SK-N-SH treated with all-trans-retinoic acid at 6 μM for 48 hours (cell line): ENCODE measurements around the gene SLC44A5.

Experiments
- ATAC-seq: fragments of 200-7000 bp; cut with Tn5 transposase; 3 replicates; pipeline ENCODE4 v1.9.1; 2020; ENCODE audit warnings: mild to moderate bottlenecking, moderate library complexity
- ARNTL ChIP-seq: fragments of 450-650 bp; formaldehyde crosslinking; IDR thresholded peaks from 2 replicates; pipeline ENCODE4 v1.5.0; 2020; ENCODE audit warnings: low read depth, mild to moderate bottlenecking, moderate library complexity, borderline replicate concordance
- BACH2 ChIP-seq: fragments of 250-450 bp; sonication (Bioruptor Pico); IDR thresholded peaks from 2 replicates; pipeline ENCODE4 v1.9.0; 2021; ENCODE audit warnings: mild to moderate bottlenecking, borderline replicate concordance
- CSDC2 ChIP-seq: fragments of 250-450 bp; sonication (Bioruptor Pico); IDR thresholded peaks from 2 replicates; pipeline ENCODE4 v1.5.0; 2020; ENCODE audit warnings: mild to moderate bottlenecking, moderate library complexity
- ESRRG ChIP-seq: fragments of 250-450 bp; sonication (Bioruptor Pico); IDR thresholded peaks from 2 replicates; pipeline ENCODE4 v1.6.1; 2021; ENCODE audit warnings: mild to moderate bottlenecking
- GLIS3 ChIP-seq: fragments of 250-450 bp; sonication (Bioruptor Pico); IDR thresholded peaks from 2 replicates; pipeline ENCODE4 v1.5.0; 2020; ENCODE audit warnings: mild to moderate bottlenecking, moderate library complexity
- ISL1 ChIP-seq: fragments of 250-450 bp; sonication (Bioruptor Pico); IDR thresholded peaks from 2 replicates; pipeline ENCODE4 v2.1.2; 2022; ENCODE audit warnings: mild to moderate bottlenecking, moderate library complexity
- PPARA ChIP-seq: fragments of 250-450 bp; sonication (Bioruptor Pico); IDR thresholded peaks from 2 replicates; pipeline ENCODE4 v1.5.0; 2020; ENCODE audit warnings: mild to moderate bottlenecking, borderline replicate concordance
- RARB ChIP-seq: fragments of 250-450 bp; sonication (Bioruptor Pico); IDR thresholded peaks from 2 replicates; pipeline ENCODE4 v1.8.0; 2021; ENCODE audit warnings: mild to moderate bottlenecking, moderate library complexity
- SNAI2 ChIP-seq: fragments of 250-450 bp; sonication (Bioruptor Pico); IDR thresholded peaks from 2 replicates; pipeline ENCODE4 v1.5.0; 2020; ENCODE audit warnings: mild to moderate bottlenecking, moderate library complexity
- TCF4 ChIP-seq: fragments of 250-450 bp; sonication (Bioruptor Pico); IDR thresholded peaks from 2 replicates; pipeline ENCODE4 v1.8.0; 2021; ENCODE audit warnings: mild to moderate bottlenecking, moderate library complexity, borderline replicate concordance
- TOX ChIP-seq: fragments of 250-450 bp; sonication (Bioruptor Pico); IDR thresholded peaks from 2 replicates; pipeline ENCODE4 v1.8.0; 2021; ENCODE audit warnings: mild to moderate bottlenecking, moderate library complexity, borderline replicate concordance
- ZC3H10 ChIP-seq: fragments of 250-450 bp; sonication (Bioruptor Pico); IDR thresholded peaks from 2 replicates; pipeline ENCODE4 v1.5.1; 2021; ENCODE audit warnings: mild to moderate bottlenecking, moderate library complexity
- ZFP3 ChIP-seq: fragments of 250-450 bp; sonication (Bioruptor Pico); IDR thresholded peaks from 2 replicates; pipeline ENCODE4 v1.5.0; 2020; ENCODE audit warnings: mild to moderate bottlenecking, moderate library complexity
- ZFP30 ChIP-seq: fragments of 450-650 bp; formaldehyde crosslinking; IDR thresholded peaks from 2 replicates; pipeline ENCODE4 v1.5.0; 2022; ENCODE audit warnings: mild to moderate bottlenecking, moderate library complexity
- ZNF565 ChIP-seq: fragments of 450-650 bp; formaldehyde crosslinking; conservative IDR thresholded peaks from 2 replicates; pipeline ENCODE4 v1.5.0; 2020; ENCODE audit warnings: low read depth, mild to moderate bottlenecking, moderate library complexity
- ZNF70 ChIP-seq: fragments of 450-650 bp; formaldehyde crosslinking; IDR thresholded peaks from 2 replicates; pipeline ENCODE4 v1.5.0; 2020; ENCODE audit warnings: mild to moderate bottlenecking, moderate library complexity
- ZNF8 ChIP-seq: fragments of 450-650 bp; formaldehyde crosslinking; IDR thresholded peaks from 2 replicates; pipeline ENCODE4 v1.5.0; 2020; ENCODE audit warnings: mild to moderate bottlenecking, moderate library complexity
- TF ChIP-seq, protein P1 (sequence below): fragments of 250-450 bp; sonication (Bioruptor Pico); IDR thresholded peaks from 2 replicates; pipeline ENCODE4 v1.5.0; 2020; ENCODE audit warnings: mild to moderate bottlenecking, moderate library complexity
- TF ChIP-seq, protein P2 (sequence below): fragments of 250-450 bp; sonication (Bioruptor Pico); IDR thresholded peaks from 2 replicates; pipeline ENCODE4 v1.5.1; 2020; ENCODE audit warnings: low read depth, mild to moderate bottlenecking, moderate library complexity
- TF ChIP-seq, protein P3 (sequence below): fragments of 250-450 bp; sonication (Bioruptor Pico); IDR thresholded peaks from 2 replicates; pipeline ENCODE4 v1.8.0; 2021; ENCODE audit warnings: low read depth, mild to moderate bottlenecking, moderate library complexity, borderline replicate concordance
- TF ChIP-seq, protein P4 (sequence below): fragments of 250-450 bp; sonication (Bioruptor Pico); IDR thresholded peaks from 2 replicates; pipeline ENCODE4 v1.5.1; 2021; ENCODE audit warnings: mild to moderate bottlenecking, moderate library complexity
- TF ChIP-seq, protein P5 (sequence below): fragments of 250-450 bp; sonication (Bioruptor Pico); IDR thresholded peaks from 2 replicates; pipeline ENCODE4 v1.8.0; 2020; ENCODE audit warnings: mild to moderate bottlenecking, moderate library complexity, borderline replicate concordance

The SLC44A5 gene

DNA sequence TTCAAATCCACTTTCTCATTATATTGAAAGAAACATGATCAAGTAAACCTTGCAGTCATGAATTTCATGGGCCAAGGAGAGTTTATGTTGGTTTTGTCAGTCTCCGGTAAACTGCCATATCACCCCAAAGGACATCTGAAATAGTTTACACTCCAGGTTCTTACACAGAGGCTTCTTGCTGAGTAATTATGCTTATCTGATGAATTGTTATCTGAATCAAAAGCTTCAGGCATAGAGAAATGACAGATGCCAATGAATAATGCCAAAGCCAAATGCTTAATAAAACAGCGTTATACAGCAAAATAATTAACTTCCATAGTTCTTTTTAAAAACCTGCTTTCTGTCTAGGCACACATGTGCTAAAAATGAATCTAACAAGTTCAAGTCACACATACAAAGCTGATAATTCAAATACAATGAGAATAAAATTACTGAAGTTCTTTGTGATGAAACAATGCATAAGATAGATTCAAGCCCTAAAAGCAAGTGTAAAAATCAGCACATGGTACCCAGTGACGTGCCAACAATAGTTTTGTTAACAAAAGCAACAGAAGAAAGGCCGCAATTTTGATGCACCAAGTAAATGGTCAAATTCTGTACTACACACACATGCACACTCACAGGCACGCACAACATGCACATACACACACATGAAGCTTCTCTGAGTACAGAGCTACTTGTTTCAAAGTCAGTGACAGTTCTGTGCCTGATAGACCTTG lies 109.2 kb downstream of the SLC44A5 start:
- TF ChIP-seq ZFP3 (CRISPR knock-in tag) = no peak
- TF ChIP-seq TCF4 = peak; percentile 88
- TF ChIP-seq, protein P1, sequence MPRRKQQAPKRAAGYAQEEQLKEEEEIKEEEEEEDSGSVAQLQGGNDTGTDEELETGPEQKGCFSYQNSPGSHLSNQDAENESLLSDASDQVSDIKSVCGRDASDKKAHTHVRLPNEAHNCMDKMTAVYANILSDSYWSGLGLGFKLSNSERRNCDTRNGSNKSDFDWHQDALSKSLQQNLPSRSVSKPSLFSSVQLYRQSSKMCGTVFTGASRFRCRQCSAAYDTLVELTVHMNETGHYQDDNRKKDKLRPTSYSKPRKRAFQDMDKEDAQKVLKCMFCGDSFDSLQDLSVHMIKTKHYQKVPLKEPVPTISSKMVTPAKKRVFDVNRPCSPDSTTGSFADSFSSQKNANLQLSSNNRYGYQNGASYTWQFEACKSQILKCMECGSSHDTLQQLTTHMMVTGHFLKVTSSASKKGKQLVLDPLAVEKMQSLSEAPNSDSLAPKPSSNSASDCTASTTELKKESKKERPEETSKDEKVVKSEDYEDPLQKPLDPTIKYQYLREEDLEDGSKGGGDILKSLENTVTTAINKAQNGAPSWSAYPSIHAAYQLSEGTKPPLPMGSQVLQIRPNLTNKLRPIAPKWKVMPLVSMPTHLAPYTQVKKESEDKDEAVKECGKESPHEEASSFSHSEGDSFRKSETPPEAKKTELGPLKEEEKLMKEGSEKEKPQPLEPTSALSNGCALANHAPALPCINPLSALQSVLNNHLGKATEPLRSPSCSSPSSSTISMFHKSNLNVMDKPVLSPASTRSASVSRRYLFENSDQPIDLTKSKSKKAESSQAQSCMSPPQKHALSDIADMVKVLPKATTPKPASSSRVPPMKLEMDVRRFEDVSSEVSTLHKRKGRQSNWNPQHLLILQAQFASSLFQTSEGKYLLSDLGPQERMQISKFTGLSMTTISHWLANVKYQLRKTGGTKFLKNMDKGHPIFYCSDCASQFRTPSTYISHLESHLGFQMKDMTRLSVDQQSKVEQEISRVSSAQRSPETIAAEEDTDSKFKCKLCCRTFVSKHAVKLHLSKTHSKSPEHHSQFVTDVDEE (CRISPR knock-in tag) = peak; percentile 93
- peak; percentile 42 for TF ChIP-seq ISL1 (CRISPR knock-in tag)
- no peak for TF ChIP-seq GLIS3
- peak; percentile 67; the same call in 1 of the 2 replicates for TF ChIP-seq BACH2 (CRISPR knock-in tag)

DNA sequence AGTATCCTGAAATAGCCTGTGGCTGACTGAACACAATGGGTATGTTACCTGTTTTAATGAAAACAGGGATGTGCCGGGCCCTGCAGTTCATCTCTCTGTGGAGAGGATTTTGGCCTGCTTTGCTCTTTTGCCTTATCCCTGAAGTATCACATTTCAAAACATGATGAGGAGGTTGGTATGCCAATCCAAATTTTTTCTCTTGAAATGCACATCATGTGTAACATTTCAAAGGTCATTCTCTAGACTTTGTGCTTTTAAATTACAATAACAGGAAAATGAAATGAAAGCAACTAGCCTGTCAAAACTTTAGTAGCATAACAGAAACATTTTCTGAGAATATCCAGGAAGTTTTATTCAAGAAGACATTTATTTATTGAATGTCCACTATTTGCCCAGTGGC lies 118.9 kb downstream of the SLC44A5 start:
- TF ChIP-seq ISL1 (CRISPR knock-in tag) (no peak), ZFP3 (CRISPR knock-in tag) (no peak), ARNTL (CRISPR knock-in tag) (no peak), ESRRG (no peak), PPARA (CRISPR knock-in tag) (no peak), ZFP30 (no peak), ZNF565 (CRISPR knock-in tag) (no peak), ZNF8 (no peak)
- TF ChIP-seq, protein P2, sequence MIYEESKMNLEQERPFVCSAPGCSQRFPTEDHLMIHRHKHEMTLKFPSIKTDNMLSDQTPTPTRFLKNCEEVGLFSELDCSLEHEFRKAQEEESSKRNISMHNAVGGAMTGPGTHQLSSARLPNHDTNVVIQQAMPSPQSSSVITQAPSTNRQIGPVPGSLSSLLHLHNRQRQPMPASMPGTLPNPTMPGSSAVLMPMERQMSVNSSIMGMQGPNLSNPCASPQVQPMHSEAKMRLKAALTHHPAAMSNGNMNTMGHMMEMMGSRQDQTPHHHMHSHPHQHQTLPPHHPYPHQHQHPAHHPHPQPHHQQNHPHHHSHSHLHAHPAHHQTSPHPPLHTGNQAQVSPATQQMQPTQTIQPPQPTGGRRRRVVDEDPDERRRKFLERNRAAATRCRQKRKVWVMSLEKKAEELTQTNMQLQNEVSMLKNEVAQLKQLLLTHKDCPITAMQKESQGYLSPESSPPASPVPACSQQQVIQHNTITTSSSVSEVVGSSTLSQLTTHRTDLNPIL = no peak

More for the DNA sequence above, 109.2 kb downstream of the SLC44A5 start:
- peak; percentile 19 for ATAC-seq

DNA sequence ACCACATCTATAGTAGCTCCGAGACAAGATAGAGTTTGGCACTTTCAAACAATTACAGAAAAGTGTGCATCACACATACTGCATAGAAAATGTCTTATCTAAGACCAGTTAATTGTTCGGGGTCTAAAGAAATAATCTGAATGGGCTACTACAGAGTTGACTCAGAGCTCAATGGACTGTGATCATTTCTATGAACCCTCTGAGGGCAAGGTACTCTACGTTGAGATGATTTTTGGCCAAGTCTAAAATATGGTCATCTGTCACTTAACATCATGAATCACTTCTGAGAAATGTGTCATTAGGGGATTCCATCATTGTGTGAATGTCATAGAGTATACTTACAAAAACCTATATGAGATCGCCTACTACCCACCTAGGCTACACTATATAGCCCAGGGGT lies 123.5 kb downstream of the SLC44A5 start:
- no peak for ATAC-seq
- no peak for TF ChIP-seq TCF4
- TF ChIP-seq PPARA (CRISPR knock-in tag) = no peak
- TF ChIP-seq ZC3H10 = no peak
- TF ChIP-seq, protein P3, sequence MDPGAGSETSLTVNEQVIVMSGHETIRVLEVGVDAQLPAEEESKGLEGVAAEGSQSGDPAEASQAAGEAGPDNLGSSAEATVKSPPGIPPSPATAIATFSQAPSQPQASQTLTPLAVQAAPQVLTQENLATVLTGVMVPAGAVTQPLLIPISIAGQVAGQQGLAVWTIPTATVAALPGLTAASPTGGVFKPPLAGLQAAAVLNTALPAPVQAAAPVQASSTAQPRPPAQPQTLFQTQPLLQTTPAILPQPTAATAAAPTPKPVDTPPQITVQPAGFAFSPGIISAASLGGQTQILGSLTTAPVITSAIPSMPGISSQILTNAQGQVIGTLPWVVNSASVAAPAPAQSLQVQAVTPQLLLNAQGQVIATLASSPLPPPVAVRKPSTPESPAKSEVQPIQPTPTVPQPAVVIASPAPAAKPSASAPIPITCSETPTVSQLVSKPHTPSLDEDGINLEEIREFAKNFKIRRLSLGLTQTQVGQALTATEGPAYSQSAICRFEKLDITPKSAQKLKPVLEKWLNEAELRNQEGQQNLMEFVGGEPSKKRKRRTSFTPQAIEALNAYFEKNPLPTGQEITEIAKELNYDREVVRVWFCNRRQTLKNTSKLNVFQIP = no peak
- TF ChIP-seq, protein P4, sequence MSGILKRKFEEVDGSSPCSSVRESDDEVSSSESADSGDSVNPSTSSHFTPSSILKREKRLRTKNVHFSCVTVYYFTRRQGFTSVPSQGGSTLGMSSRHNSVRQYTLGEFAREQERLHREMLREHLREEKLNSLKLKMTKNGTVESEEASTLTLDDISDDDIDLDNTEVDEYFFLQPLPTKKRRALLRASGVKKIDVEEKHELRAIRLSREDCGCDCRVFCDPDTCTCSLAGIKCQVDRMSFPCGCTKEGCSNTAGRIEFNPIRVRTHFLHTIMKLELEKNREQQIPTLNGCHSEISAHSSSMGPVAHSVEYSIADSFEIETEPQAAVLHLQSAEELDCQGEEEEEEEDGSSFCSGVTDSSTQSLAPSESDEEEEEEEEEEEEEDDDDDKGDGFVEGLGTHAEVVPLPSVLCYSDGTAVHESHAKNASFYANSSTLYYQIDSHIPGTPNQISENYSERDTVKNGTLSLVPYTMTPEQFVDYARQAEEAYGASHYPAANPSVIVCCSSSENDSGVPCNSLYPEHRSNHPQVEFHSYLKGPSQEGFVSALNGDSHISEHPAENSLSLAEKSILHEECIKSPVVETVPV (CRISPR knock-in tag) = no peak
- TF ChIP-seq RARB (CRISPR knock-in tag) = no peak
- TF ChIP-seq ZNF70 (CRISPR knock-in tag) = no peak
- no peak for TF ChIP-seq ZFP3 (CRISPR knock-in tag)
- TF ChIP-seq, protein P1 (CRISPR knock-in tag) = no peak
- TF ChIP-seq ZNF565 (CRISPR knock-in tag) = no peak
- no peak for TF ChIP-seq ZNF8
- TF ChIP-seq, protein P5, sequence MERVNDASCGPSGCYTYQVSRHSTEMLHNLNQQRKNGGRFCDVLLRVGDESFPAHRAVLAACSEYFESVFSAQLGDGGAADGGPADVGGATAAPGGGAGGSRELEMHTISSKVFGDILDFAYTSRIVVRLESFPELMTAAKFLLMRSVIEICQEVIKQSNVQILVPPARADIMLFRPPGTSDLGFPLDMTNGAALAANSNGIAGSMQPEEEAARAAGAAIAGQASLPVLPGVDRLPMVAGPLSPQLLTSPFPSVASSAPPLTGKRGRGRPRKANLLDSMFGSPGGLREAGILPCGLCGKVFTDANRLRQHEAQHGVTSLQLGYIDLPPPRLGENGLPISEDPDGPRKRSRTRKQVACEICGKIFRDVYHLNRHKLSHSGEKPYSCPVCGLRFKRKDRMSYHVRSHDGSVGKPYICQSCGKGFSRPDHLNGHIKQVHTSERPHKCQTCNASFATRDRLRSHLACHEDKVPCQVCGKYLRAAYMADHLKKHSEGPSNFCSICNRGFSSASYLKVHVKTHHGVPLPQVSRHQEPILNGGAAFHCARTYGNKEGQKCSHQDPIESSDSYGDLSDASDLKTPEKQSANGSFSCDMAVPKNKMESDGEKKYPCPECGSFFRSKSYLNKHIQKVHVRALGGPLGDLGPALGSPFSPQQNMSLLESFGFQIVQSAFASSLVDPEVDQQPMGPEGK (CRISPR knock-in tag) = no peak
- TF ChIP-seq ZFP30 = no peak
- no peak for TF ChIP-seq GLIS3
- TF ChIP-seq CSDC2 (CRISPR knock-in tag) = no peak
- no peak for TF ChIP-seq SNAI2 (CRISPR knock-in tag)
- no peak for TF ChIP-seq ISL1 (CRISPR knock-in tag)
- TF ChIP-seq TOX (CRISPR knock-in tag) = no peak
- TF ChIP-seq BACH2 (CRISPR knock-in tag) = no peak
- TF ChIP-seq, all 23 proteins: peak for 0

More for the DNA sequence above, 118.9 kb downstream of the SLC44A5 start:
- peak; percentile 43; the same call in 2 of the 3 replicates for ATAC-seq
